ENCODE data around the gene ITGA4. TPM values are rescaled to one million over a fixed set of nuclear protein-coding genes. Genes with fewer than 3 reads are reported as not detected.

Gene ITGA4
- total and polyA plus RNA-seq, 12 donors = 0.37 to 14.5 (median 3.6) TPM

GRCh38 chr2:181471783-181472182, 14.6 kb downstream of the ITGA4 start:
- Histone ChIP-seq H3K9me3 (replicated peaks in 1 of 3) (no peaks in the 10 kb centered on the region), H3K4me3 (no peak overlapping the region), H3K27ac (no peak overlapping the region), H3K36me3 (replicated peaks in 1 of 2) (no peaks in the 10 kb centered on the region), H3K4me1 (replicated peaks in 1 of 2) (no peaks in the 10 kb centered on the region), H3K27me3 (no peaks in the 10 kb centered on the region)
- TF ChIP-seq, protein P1, sequence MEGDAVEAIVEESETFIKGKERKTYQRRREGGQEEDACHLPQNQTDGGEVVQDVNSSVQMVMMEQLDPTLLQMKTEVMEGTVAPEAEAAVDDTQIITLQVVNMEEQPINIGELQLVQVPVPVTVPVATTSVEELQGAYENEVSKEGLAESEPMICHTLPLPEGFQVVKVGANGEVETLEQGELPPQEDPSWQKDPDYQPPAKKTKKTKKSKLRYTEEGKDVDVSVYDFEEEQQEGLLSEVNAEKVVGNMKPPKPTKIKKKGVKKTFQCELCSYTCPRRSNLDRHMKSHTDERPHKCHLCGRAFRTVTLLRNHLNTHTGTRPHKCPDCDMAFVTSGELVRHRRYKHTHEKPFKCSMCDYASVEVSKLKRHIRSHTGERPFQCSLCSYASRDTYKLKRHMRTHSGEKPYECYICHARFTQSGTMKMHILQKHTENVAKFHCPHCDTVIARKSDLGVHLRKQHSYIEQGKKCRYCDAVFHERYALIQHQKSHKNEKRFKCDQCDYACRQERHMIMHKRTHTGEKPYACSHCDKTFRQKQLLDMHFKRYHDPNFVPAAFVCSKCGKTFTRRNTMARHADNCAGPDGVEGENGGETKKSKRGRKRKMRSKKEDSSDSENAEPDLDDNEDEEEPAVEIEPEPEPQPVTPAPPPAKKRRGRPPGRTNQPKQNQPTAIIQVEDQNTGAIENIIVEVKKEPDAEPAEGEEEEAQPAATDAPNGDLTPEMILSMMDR (IDR thresholded peaks at IDR 0.05) = no peak
- no peak for TF ChIP-seq POLR2A (IDR thresholded peaks at IDR 0.05)
- intact Hi-C loops (cut with DNase I) = no loop called here
- no peak for DNase-seq

DNA sequence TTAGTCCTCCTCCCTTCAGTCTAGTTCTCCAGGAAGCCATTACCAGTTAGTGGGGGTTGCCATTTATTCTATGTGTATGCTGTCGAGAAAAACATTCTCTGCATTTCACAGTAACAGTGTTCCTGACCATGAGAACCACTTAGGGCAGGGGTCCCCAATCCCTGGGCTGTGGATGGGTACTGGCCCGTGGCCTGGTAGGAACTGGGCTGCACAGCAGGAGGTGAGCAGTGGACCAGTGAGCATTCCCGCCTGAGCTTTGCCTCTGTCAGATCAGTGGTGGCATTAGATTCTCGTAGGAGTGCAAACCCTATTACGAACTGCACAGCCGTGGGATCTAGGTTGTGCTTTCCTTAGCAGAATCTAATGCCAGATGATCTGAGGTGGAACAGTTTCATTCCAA, 15.8 kb downstream of the ITGA4 start:
- Histone ChIP-seq H3K9me3 (replicated peaks in 1 of 3) (no peaks in the 10 kb centered on the region), H3K27ac (no peak overlapping the region), H3K4me3 (no peak overlapping the region), H3K27me3 (no peaks in the 10 kb centered on the region), H3K36me3 (replicated peaks in 1 of 2) (no peaks in the 10 kb centered on the region), H3K4me1 (replicated peaks in 1 of 2) (no peaks in the 10 kb centered on the region)
- no peak for DNase-seq
- 75 to 81% (median 77%) methylated on average over 1 to 6 of the region's 6 CpGs for WGBS, 4 donors
- intact Hi-C loops (cut with DNase I) = no loop called here
- TF ChIP-seq POLR2A (IDR thresholded peaks at IDR 0.05) = no peak
- TF ChIP-seq, protein P1 (IDR thresholded peaks at IDR 0.05) = no peak

DNA sequence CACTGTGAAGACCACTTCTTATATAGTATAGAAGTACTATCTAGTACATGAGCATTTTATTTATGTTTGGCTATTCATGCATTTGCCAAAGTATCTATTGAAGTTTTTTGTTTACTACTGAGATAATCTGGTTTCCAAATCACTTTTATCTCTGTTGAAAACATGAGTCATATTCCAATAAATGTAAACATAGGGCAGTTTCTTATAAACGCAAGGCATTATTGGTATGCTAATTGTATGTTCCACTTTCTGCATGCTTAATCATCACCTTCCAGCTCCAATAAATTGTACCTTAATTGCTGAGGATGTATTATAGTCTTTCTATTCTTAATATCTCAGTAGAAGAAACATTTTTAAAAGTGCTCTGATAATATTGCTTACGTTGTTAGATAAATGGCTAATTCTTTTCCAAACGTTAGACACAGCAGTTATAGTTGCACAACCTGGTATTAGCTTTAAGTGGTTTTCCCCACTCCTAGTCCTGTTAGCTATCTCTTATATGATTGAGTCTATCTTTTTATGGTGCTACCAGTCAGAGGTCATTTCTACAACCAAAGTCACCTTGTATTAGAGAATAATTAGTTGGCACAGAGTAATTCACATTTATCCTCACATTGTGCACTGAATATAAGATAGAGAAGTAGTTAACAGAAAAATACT, 17.2 kb downstream of the ITGA4 start:
- Histone ChIP-seq H3K4me1 (replicated peaks in 1 of 2) (no peaks in the 10 kb centered on the region), H3K9me3 (replicated peaks in 1 of 3) (no peaks in the 10 kb centered on the region), H3K27ac (no peak overlapping the region), H3K36me3 (replicated peaks in 1 of 2) (no peaks in the 10 kb centered on the region), H3K4me3 (no peak overlapping the region), H3K27me3 (no peaks in the 10 kb centered on the region)
- no peak for DNase-seq
- 46 to 54% (median 51%) methylated on average over 3 of the region's 3 CpGs for WGBS, 4 donors
- TF ChIP-seq, protein P1 (IDR thresholded peaks at IDR 0.05) = no peak
- no peak for TF ChIP-seq POLR2A (IDR thresholded peaks at IDR 0.05)
- intact Hi-C loops (cut with DNase I) = no loop called here

DNA sequence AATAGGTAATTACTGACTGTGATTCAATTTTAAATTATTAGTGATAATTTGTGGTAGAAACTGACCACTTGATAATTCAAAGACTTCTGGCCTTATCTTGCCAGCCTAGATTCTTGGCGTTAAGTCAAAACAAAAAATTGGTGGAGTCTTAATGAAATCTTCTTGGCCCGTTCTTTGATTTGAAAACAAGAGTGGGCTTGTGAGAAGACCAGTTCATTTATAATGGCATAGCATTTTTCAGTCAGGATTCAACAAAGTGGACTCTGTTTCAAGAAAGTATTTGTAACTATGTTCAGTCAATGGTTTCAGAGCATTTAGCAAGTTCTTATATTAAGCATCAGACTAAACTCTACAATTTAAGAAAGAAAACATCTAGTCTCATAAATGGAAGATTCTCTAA, 26.0 kb downstream of the ITGA4 start:
- Histone ChIP-seq H3K27ac (no peak overlapping the region), H3K27me3 (no peaks in the 10 kb centered on the region), H3K4me1 (replicated peaks in 1 of 2) (no peaks in the 10 kb centered on the region), H3K36me3 (replicated peaks in 1 of 2) (peaks cover 0 to 4% of the 10 kb centered on the region in 2 donors), H3K4me3 (no peak overlapping the region), H3K9me3 (replicated peaks in 1 of 3) (no peaks in the 10 kb centered on the region)
- TF ChIP-seq, protein P1 (IDR thresholded peaks at IDR 0.05) = no peak
- TF ChIP-seq POLR2A (IDR thresholded peaks at IDR 0.05) = no peak
- no peak for DNase-seq
- 70 to 89% (median 82%) methylated on average over 2 of the region's 2 CpGs for WGBS, 4 donors
- intact Hi-C loops (cut with DNase I) = no loop called here
